Fibroblast of skin of right quadriceps (primary cell): ENCODE measurements around the gene PDIA3.
A peak's percentile ranks its signal among the peaks of the same experiment; 100 is the strongest.
"Not testable (repeated sequence)": the region's sequence is repeated elsewhere in the genome, so short reads cannot be mapped to it uniquely, and the experiment has no call there.

Experiments
- DNase-seq: peaks from one replicate; pipeline ENCODE4 v3.0.0-alpha.2; 2013

Gene PDIA3

GRCh38 chr15:43777267-43777914 lies 31.2 kb downstream of the PDIA3 start:
- peak; percentile 64 for DNase-seq

- DNase-seq, result no peak
These were observed 32.8 kb downstream of the PDIA3 start for GRCh38 chr15:43779016-43779415.

GRCh38 chr15:43789409-43789808 lies 43.2 kb downstream of the PDIA3 start:
- no peak for DNase-seq

- peak; percentile 100 for DNase-seq
These were observed 45.9 kb downstream of the PDIA3 start, which contains the start of gene SERF2 for GRCh38 chr15:43791993-43792760. Gene SERF2, plus strand, starts transcription at chr15:43792320. Its CDS starts 57 bp downstream, at chr15:43792377.

- peak; percentile 32 for DNase-seq
These were observed 46.7 kb downstream of the PDIA3 start for GRCh38 chr15:43792761-43793476.

GRCh38 chr15:43793647-43794046 lies 47.4 kb downstream of the PDIA3 start:
- DNase-seq, result no peak

- peak; percentile 55 for DNase-seq
These were observed 48.2 kb downstream of the PDIA3 start for GRCh38 chr15:43794269-43795037.

GRCh38 chr15:43795197-43795596 lies 49.0 kb downstream of the PDIA3 start:
- no peak for DNase-seq

- no peak for DNase-seq
These were observed 49.8 kb downstream of the PDIA3 start for GRCh38 chr15:43795997-43796396.

- no peak for DNase-seq
These were observed 50.3 kb downstream of the PDIA3 start for GRCh38 chr15:43796566-43796965.

GRCh38 chr15:43799209-43799944 lies 53.1 kb downstream of the PDIA3 start:
- DNase-seq, result no peak

GRCh38 chr15:43799945-43800285 lies 53.7 kb downstream of the PDIA3 start, which contains the start of gene SERINC4:
Gene SERINC4, minus strand, starts transcription at chr15:43800220. Its CDS starts 234 bp downstream, at chr15:43799986.
- no peak for DNase-seq

- DNase-seq, result peak; percentile 84
These were observed 54.3 kb downstream of the PDIA3 start, which contains the start of gene HYPK for GRCh38 chr15:43800286-43801141. Gene HYPK, plus strand, starts transcription at chr15:43800599. Its CDS starts 24 bp downstream, at chr15:43800623.

GRCh38 chr15:43802676-43803075 lies 56.4 kb downstream of the PDIA3 start:
- not testable (repeated sequence) for DNase-seq

GRCh38 chr15:43808435-43808950 lies 62.3 kb downstream of the PDIA3 start:
- DNase-seq, result no peak

GRCh38 chr15:43808960-43809678 lies 62.9 kb downstream of the PDIA3 start:
- DNase-seq, result no peak

GRCh38 chr15:43815064-43815463 lies 68.8 kb downstream of the PDIA3 start:
- DNase-seq, result not testable (repeated sequence)

- no peak for DNase-seq
These were observed 75.3 kb downstream of the PDIA3 start for GRCh38 chr15:43821505-43821904.
